Hindlimb muscle (tissue), 1 donor: Measurements from ENCODE around the gene DEFB113. TPM values are rescaled to one million over a fixed set of nuclear protein-coding genes. Genes with fewer than 3 reads are reported as not detected.

Experiments used
- DNase-seq: peaks from one replicate; pipeline ENCODE4 v3.0.0-alpha.2; 2013
- polyA plus RNA-seq: library from polyadenylated mRNA; unstranded; fragments of 120-200 nt; gene quantifications from one replicate; pipeline ENCODE4 v1.2.1, GENCODE V29; 2013; ENCODE audit not compliant: insufficient read length

DEFB113 gene
- polyA plus RNA-seq, 1 donor = not detected

GRCh38 chr6:49935387-49935786 is 34.0 kb downstream of the DEFB113 start:
- no peak for DNase-seq

- no peak for DNase-seq
Measured at GRCh38 chr6:49934770-49935169, 34.7 kb downstream of the DEFB113 start.

- no peak for DNase-seq
Measured at GRCh38 chr6:49933526-49933925, 35.9 kb downstream of the DEFB113 start.

- no peak for DNase-seq
Measured at GRCh38 chr6:49929340-49929739, 40.1 kb downstream of the DEFB113 start.

- no peak for DNase-seq
Measured at GRCh38 chr6:49923826-49924225, 45.6 kb downstream of the DEFB113 start.

- no peak for DNase-seq
Measured at GRCh38 chr6:49919935-49920644, 49.3 kb downstream of the DEFB113 start.

GRCh38 chr6:49919261-49919660 is 50.2 kb downstream of the DEFB113 start:
- DNase-seq = no peak

- no peak for DNase-seq
Measured at GRCh38 chr6:49918787-49919186, 50.6 kb downstream of the DEFB113 start.

Other genes with a start within 250 kb of the DEFB113 start
- 0.14 TPM for gene CRISP3, start 225.2 kb downstream of the DEFB113 start, polyA plus RNA-seq
- gene PGK2, start 182.3 kb downstream of the DEFB113 start, polyA plus RNA-seq = not detected
- gene CRISP1, start 103.1 kb downstream of the DEFB113 start, polyA plus RNA-seq = not detected
- gene DEFB114, start 5.5 kb downstream of the DEFB113 start, polyA plus RNA-seq = not detected
- gene DEFB110, start 52.4 kb upstream of the DEFB113 start, polyA plus RNA-seq = not detected
- not detected for gene DEFB112, start 80.3 kb upstream of the DEFB113 start, polyA plus RNA-seq